Activated CD4-positive, alpha-beta memory T cell treated with anti-CD3 and anti-CD28 coated beads, Interleukin-2, amount 10 ng/mL, durations not matched to agents 7 days and 5 days (primary cell): ENCODE data around the gene UBASH3B. TPM values are rescaled to one million over a fixed set of nuclear protein-coding genes. Genes with fewer than 3 reads are reported as not detected.

Source experiments
- CTCF ChIA-PET: fragments of 350-600 bp; sonication (Branson Sonifier 250); formaldehyde crosslinking; loops from one replicate; lab custom pipeline; 2021; ENCODE audit warnings: antibody characterized with exemption, inconsistent platforms; lab: Charles Lee
- POLR2A ChIA-PET: fragments of 350-600 bp; sonication (Branson Sonifier 250); formaldehyde crosslinking; loops from one replicate; lab custom pipeline; 2021; ENCODE audit warnings: antibody characterized with exemption; lab: Charles Lee
- DNase-seq: peaks from one replicate; pipeline ENCODE4 v3.0.0-alpha.2; 2020
- H3K27ac Mint-ChIP-seq: one replicate; pipeline ENCODE4 v1.8.0; 2021; ENCODE audit warnings: mild to moderate bottlenecking, mixed read lengths
- H3K27me3 Mint-ChIP-seq: one replicate; pipeline ENCODE4 v1.8.0; 2021; ENCODE audit warnings: mixed read lengths
- H3K36me3 Mint-ChIP-seq: one replicate; pipeline ENCODE4 v1.8.0; 2021; ENCODE audit warnings: low read depth, mixed read lengths
- H3K4me1 Mint-ChIP-seq: one replicate; pipeline ENCODE4 v1.8.0; 2021; ENCODE audit warnings: mixed read lengths
- H3K4me3 Mint-ChIP-seq: one replicate; pipeline ENCODE4 v1.8.0; 2021; ENCODE audit warnings: mild to moderate bottlenecking, mixed read lengths
- H3K9me3 Mint-ChIP-seq: one replicate; pipeline ENCODE4 v1.8.0; 2021; ENCODE audit warnings: mixed read lengths
- total RNA-seq, 2 experiments: library from RNA; stranded (reverse); gene quantifications; one replicate each; pipeline ENCODE4 v1.2.3, GENCODE V29; 2021

Gene UBASH3B
- total RNA-seq, 2 experiments from 2014 or later = 18.4 to 20.9 TPM

DNA sequence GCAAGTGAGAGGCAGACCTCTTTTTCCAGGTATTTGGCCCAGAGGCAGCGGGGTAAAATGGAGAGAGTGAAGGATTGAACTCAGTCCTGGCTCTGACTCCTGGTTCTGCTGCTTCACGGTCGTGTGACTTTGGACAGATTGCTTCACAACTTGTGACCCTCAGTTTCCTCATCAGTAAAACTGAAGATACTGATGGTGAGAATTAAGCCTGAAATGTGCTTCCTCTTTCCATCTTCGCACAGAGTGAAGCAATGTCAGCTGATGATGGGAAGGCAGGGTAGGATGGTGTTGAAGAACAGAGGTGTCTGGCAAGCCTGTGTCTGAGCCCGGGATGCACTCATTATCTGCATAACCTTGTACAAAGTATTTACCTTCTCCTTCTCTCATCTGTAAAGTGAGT, 59.0 kb downstream of the UBASH3B start:
- Mint-ChIP-seq H3K4me1 (peaks cover 47% of the 10 kb centered on the region), H3K27me3 (no peaks in the 10 kb centered on the region), H3K27ac (no peak overlapping the region), H3K36me3 (peaks cover 4% of the 10 kb centered on the region), H3K9me3 (no peaks in the 10 kb centered on the region), H3K4me3 (no peak overlapping the region)
- POLR2A ChIA-PET = interaction anchor here (1.0 kb wide), 1 partner anchor 18 kb away, joined by 3 read pairs; no protein-coding TSS in a partner anchor
- no peak for DNase-seq
- CTCF ChIA-PET = no interaction called here

DNA sequence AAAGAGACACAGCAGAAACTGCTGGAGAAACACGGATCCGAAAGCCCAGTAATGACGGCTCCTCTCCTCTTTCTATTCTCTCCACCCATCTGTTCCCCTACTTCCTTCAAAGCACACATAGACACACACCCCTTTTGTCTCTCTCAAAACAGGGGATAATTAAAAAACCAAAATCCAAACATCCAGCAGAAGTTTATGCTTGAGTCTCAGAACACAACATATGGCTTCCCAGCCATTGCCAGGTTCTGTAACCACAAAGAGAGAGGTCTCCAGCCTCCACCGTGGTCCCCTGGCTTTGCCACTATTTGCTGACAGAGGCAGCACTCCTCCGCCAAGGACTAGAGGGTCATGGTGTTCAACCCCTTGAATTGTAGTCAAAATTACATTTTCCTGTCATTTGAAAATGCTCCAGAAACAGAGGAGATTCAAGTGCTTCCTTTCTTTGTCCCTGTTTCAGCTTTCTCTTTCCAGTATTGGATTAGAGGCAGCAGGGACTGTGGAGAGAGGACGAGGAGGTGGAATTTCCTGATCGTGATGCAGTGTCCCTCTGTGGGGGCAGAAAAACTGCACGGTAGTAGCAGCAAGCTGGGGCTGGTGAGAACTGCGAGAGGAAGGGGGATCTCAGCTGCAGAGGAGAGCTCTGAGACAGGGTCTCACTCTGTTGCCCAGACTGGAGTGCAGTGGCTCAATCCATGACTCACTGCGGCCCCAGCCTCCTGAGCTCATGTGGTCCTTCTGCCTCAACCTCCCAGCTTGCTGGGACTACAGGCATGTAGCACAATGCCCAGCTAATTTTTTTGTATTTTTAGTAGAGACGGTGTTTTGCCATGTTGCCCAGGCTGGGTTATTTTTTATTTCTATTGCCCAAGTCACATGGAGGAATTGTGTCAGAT, 60.3 kb downstream of the UBASH3B start:
- Mint-ChIP-seq H3K9me3 (no peaks in the 10 kb centered on the region), H3K27ac (peak overlapping the region; percentile 18), H3K36me3 (peaks cover 15% of the 10 kb centered on the region), H3K4me3 (no peak overlapping the region), H3K4me1 (peaks cover 60% of the 10 kb centered on the region), H3K27me3 (peaks cover 5% of the 10 kb centered on the region)
- POLR2A ChIA-PET = interaction anchor here (0.7 to 1.8 kb wide), 8 partner anchors 9 to 60 kb away, joined by 3 to 8 read pairs (median 4); partner anchors contain the start of gene UBASH3B
- CTCF ChIA-PET = interaction anchor here (1.1 to 2.0 kb wide), 5 partner anchors 33 to 80 kb away, joined by 3 to 6 read pairs (median 4); no protein-coding TSS in a partner anchor
- DNase-seq = no peak

DNA sequence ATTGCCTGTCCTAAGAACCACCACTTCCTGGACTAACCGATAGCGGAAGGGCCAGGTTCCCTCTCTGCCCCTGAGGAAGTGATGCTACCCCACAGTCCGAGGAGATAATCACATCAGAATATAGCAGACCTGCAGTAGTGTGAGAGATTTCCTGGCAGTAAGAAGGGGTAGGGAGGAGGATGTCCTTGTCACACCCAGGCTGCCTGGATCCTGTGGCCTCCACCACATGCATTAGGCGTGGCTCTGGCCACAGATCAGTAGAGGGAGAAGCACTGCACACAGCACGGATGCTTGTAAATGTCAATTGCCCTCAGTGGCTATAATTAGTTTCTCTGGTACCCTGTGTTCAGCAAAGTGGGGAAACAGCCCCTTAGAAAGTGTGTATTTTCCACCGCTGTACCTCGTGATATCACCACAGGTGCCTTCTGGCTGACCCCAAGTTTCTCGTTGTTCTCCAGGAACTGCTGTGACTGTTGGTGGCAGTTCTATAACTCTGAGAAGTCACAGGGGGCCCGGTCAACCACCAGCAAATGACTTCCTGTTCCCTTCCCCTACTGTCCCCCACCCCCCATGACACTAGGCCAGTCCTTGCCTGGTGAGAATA, 61.8 kb downstream of the UBASH3B start:
- no peak overlapping the region for H3K4me3 Mint-ChIP-seq
- H3K9me3 Mint-ChIP-seq = no peaks in the 10 kb centered on the region
- peaks cover 5% of the 10 kb centered on the region for H3K27me3 Mint-ChIP-seq
- H3K36me3 Mint-ChIP-seq = peaks cover 16% of the 10 kb centered on the region
- POLR2A ChIA-PET = interaction anchor here (1.2 to 1.8 kb wide), 5 partner anchors 10 to 61 kb away, joined by 3 to 8 read pairs (median 4); partner anchors contain the start of gene UBASH3B
- CTCF ChIA-PET = interaction anchor here (0.7 to 2.0 kb wide), 4 partner anchors 31 to 1004 kb away, joined by 3 to 5 read pairs (median 3); no protein-coding TSS in a partner anchor
- peak overlapping the region; percentile 86 for H3K27ac Mint-ChIP-seq
- DNase-seq = peak; percentile 71
- H3K4me1 Mint-ChIP-seq = peaks cover 69% of the 10 kb centered on the region

DNA sequence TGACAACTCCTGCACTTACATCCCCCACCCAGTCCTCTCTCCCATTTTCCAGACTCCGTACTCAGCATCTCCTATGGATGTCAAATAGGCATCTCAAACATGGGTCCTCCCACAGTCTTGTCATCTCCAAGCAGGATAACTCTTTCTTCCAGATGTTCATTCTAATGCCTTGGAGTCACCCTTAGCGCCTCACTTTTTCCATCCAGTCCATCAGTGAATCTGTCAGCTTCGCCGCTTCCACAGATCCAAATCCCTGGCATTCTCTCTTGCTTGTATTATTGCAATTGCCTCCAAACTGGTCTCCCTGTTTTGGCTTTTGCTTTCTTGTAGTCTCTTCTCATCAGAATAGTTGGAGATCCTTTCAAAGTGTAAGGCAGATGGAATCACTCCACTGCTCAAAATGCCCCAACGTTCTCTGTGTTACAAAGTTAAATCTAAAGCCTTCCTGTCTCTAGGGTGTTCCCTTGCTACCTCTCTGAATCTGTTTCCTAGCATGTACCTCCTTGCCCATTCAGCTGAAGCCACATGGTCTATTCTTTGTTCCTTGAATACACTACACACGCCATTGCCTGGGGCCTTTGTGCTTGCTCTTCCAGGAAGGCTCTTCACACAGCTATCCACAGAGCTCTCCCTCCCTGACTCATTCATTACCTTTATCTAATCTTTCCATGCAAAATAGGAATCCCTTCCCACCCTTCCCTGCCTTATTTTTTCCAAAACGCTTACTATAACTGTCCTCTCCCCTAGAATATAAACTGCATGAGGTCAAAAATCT, 64.8 kb downstream of the UBASH3B start:
- Mint-ChIP-seq H3K36me3 (peaks cover 21% of the 10 kb centered on the region), H3K4me3 (no peak overlapping the region), H3K4me1 (peaks cover 83% of the 10 kb centered on the region), H3K27ac (no peak overlapping the region), H3K9me3 (no peaks in the 10 kb centered on the region), H3K27me3 (peaks cover 5% of the 10 kb centered on the region)
- DNase-seq = no peak
- CTCF ChIA-PET = interaction anchor here (0.8 to 1.4 kb wide), 3 partner anchors 27 to 163 kb away, joined by 3 to 7 read pairs (median 3); no protein-coding TSS in a partner anchor
- POLR2A ChIA-PET = interaction anchor here (1.9 to 6.5 kb wide), 3 partner anchors 23 to 29 kb away, joined by 6 to 52 read pairs (median 11); no protein-coding TSS in a partner anchor

DNA sequence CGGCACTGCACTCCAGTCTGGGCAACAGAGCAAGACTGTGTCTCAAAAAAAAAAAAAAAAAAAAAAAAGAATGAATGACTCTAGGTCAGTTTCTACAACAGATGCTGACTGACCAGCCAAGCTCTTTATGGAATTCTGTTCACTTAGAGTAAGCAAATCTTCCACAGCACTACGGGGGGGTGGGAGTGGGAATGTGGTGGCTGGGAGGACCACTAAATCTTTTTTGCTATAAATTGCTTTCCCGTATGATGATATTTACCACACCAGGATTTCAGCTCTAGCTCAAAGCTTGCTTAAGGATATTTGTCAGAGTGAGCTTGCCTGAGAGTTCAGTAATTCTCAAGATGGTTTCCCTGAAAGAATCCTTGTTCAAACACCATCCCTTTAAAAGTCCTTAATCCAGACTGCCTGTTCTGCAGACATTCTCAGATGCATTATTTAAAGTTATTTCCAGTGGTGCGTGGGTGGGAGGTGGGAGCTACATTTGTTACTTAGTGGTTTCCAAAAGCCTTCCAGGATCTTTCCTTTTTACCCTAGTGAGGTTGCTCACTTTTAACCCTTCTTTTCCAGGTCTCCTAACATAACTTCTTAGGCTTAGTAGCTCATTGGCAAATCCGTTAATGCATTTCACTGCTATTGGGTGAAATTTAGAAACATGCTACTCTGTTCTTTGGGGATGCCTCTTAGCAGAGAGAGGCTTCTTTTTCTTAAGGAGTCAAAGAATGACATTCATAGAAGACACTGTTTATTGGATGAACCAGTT, 65.9 kb downstream of the UBASH3B start:
- Mint-ChIP-seq H3K36me3 (peaks cover 21% of the 10 kb centered on the region), H3K27ac (no peak overlapping the region), H3K4me3 (no peak overlapping the region), H3K4me1 (peaks cover 82% of the 10 kb centered on the region), H3K27me3 (peaks cover 5% of the 10 kb centered on the region), H3K9me3 (no peaks in the 10 kb centered on the region)
- DNase-seq = no peak
- POLR2A ChIA-PET = interaction anchor here (0.9 to 6.5 kb wide), 6 partner anchors 24 to 342 kb away, joined by 3 to 52 read pairs (median 8); no protein-coding TSS in a partner anchor
- CTCF ChIA-PET = interaction anchor here (0.8 to 1.4 kb wide), 3 partner anchors 27 to 164 kb away, joined by 3 to 7 read pairs (median 7); no protein-coding TSS in a partner anchor

DNA sequence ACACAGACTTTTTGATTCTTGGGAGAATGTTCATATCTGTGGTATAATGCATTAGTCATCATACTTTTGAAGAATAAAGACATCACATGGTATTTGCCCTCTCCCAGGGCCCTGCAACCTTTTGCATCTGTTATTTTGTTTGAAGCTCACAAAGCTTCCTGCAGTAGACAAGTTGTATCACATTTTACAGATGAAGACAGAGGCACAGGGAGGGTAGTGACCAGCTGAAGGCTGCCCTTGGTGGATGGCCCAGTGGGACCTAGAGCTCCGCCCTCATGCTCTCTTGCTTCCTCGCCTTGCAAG, 66.4 kb downstream of the UBASH3B start:
- peak overlapping the region; percentile 42 for H3K27ac Mint-ChIP-seq
- CTCF ChIA-PET = interaction anchor here (1.4 kb wide), 2 partner anchors 27 to 66 kb away, joined by 7 read pairs; no protein-coding TSS in a partner anchor
- H3K4me3 Mint-ChIP-seq = no peak overlapping the region
- H3K27me3 Mint-ChIP-seq = peaks cover 5% of the 10 kb centered on the region
- peaks cover 22% of the 10 kb centered on the region for H3K36me3 Mint-ChIP-seq
- H3K4me1 Mint-ChIP-seq = peaks cover 82% of the 10 kb centered on the region
- no peaks in the 10 kb centered on the region for H3K9me3 Mint-ChIP-seq
- DNase-seq = no peak
- POLR2A ChIA-PET = interaction anchor here (0.9 to 6.5 kb wide), 5 partner anchors 25 to 341 kb away, joined by 3 to 52 read pairs (median 6); no protein-coding TSS in a partner anchor

DNA sequence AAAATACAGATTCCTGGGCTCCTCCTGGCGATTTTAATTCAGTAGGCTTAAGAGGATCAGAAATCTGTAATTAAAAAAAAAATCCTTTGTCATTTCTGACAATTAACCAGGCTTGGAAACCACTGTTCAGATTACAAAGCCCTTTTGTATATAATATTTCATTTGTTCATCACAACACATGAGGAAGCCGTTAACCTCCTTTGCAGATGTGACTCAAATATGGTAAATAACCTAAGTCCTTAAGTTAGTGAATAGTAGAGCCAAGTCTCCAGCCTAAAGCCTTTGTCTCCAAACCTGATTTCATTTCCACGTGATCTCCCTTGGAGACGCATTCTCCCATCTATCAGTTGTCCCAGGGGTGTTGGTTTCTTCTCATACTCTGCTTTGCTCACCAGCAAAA, 67.6 kb downstream of the UBASH3B start:
- no peaks in the 10 kb centered on the region for H3K9me3 Mint-ChIP-seq
- DNase-seq = no peak
- H3K4me3 Mint-ChIP-seq = no peak overlapping the region
- POLR2A ChIA-PET = interaction anchor here (0.9 to 6.5 kb wide), 7 partner anchors 19 to 49 kb away, joined by 3 to 52 read pairs (median 3); no protein-coding TSS in a partner anchor
- CTCF ChIA-PET = interaction anchor here (0.8 to 2.2 kb wide), 6 partner anchors 16 to 67 kb away, joined by 3 to 8 read pairs (median 4); partner anchors contain the start of gene UBASH3B
- H3K4me1 Mint-ChIP-seq = peaks cover 82% of the 10 kb centered on the region
- peaks cover 24% of the 10 kb centered on the region for H3K36me3 Mint-ChIP-seq
- peak overlapping the region; percentile 62 for H3K27ac Mint-ChIP-seq
- H3K27me3 Mint-ChIP-seq = peaks cover 5% of the 10 kb centered on the region

DNA sequence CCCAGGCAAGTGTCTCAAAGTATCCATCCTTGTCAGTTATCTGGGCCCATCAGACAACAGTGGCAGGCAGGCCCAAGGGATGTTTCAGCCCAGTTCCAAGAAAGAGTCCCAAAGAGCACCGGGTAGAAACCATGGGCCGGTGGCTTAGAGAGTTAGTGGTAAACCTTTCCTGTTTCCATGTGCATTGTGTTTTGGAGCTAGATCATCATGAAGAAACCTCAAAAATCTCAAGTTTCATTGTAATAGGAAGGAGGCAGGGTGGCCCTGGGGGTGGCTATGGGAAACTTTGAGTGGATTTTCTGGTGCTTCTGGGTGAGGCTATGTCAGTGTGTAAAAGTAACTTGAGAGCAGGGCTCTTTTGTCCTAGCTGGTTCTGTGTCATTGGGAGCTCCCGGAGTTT, 68.1 kb downstream of the UBASH3B start:
- H3K27ac Mint-ChIP-seq = peak overlapping the region; percentile 62
- ChIA-PET POLR2A (interaction anchor here (0.9 to 6.5 kb wide), 8 partner anchors 20 to 67 kb away, joined by 3 to 52 read pairs (median 3); no protein-coding TSS in a partner anchor), CTCF (interaction anchor here (0.8 to 2.2 kb wide), 6 partner anchors 16 to 68 kb away, joined by 3 to 8 read pairs (median 4); partner anchors contain the start of gene UBASH3B)
- H3K36me3 Mint-ChIP-seq = peaks cover 20% of the 10 kb centered on the region
- peaks cover 82% of the 10 kb centered on the region for H3K4me1 Mint-ChIP-seq
- peak; percentile 48 for DNase-seq
- H3K27me3 Mint-ChIP-seq = peaks cover 5% of the 10 kb centered on the region
- no peaks in the 10 kb centered on the region for H3K9me3 Mint-ChIP-seq
- H3K4me3 Mint-ChIP-seq = no peak overlapping the region

DNA sequence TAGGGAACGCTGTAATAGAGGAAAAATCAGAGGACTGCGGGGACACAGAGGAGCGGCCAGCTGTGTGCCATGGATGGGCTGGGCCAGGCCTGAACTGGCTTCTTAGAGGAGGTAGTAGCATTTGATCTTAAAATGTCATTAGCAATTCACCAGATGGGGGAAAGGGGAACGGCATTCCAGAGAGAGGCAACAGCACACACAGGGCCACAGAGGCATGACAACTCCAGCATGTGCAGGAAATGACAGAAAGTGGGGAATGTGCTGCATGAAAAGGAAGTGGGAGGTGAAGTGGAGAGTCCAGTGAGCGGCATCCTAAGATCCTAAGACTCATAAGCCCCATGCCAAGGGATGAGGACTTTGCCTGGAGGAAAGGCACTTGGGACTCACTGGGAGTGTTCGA, 69.0 kb downstream of the UBASH3B start:
- H3K36me3 Mint-ChIP-seq = peaks cover 20% of the 10 kb centered on the region
- peaks cover 80% of the 10 kb centered on the region for H3K4me1 Mint-ChIP-seq
- no peak for DNase-seq
- H3K4me3 Mint-ChIP-seq = no peak overlapping the region
- H3K27ac Mint-ChIP-seq = peak overlapping the region; percentile 45
- peaks cover 5% of the 10 kb centered on the region for H3K27me3 Mint-ChIP-seq
- ChIA-PET CTCF (interaction anchor here (0.9 to 2.2 kb wide), 3 partner anchors 24 to 69 kb away, joined by 3 to 8 read pairs (median 4); partner anchors contain the start of gene UBASH3B), POLR2A (interaction anchor here (1.2 to 6.5 kb wide), 3 partner anchors 19 to 68 kb away, joined by 3 to 52 read pairs (median 8); no protein-coding TSS in a partner anchor)
- no peaks in the 10 kb centered on the region for H3K9me3 Mint-ChIP-seq

DNA sequence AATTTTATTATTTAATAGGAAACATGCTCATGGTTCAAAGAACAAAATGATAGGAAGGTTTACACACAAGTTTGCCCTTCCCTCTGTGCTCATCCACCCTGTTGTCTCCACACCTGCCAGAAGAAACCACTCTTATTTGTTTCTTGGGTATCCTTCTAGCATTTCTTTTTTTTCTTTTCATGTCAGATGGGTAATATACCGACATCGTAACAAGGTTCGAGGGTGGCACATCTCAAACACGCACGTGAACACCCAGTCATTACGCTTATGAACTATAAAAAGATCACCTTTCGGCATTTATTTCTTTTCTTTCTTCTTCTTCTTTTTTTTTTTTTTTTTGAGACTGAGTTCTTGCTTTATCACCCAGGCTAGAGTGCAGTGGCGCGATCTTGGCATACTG, 70.5 kb downstream of the UBASH3B start:
- Mint-ChIP-seq H3K4me1 (peaks cover 69% of the 10 kb centered on the region), H3K9me3 (no peaks in the 10 kb centered on the region), H3K4me3 (no peak overlapping the region), H3K27ac (no peak overlapping the region), H3K36me3 (peaks cover 8% of the 10 kb centered on the region), H3K27me3 (no peaks in the 10 kb centered on the region)
- no peak for DNase-seq
- CTCF ChIA-PET = interaction anchor here (0.9 to 3.0 kb wide), 8 partner anchors 18 to 97 kb away, joined by 3 to 21 read pairs (median 6); partner anchors contain the start of gene UBASH3B
- POLR2A ChIA-PET = interaction anchor here (1.0 to 3.4 kb wide), 8 partner anchors 9 to 66 kb away, joined by 4 to 66 read pairs (median 8); no protein-coding TSS in a partner anchor
